RCC 7860 (cell line): ENCODE measurements around the gene RAD52.

Source experiments
- DNase-seq: peaks from one replicate; pipeline ENCODE4 v3.0.0-alpha.2; 2015; ENCODE audit warnings: low spot score
- FAIRE-seq: peaks from 2 replicates; lab custom pipeline; 2012; peaks lifted over from hg19 to GRCh38; lab: Jason Lieb, UNC

The RAD52 gene

DNA sequence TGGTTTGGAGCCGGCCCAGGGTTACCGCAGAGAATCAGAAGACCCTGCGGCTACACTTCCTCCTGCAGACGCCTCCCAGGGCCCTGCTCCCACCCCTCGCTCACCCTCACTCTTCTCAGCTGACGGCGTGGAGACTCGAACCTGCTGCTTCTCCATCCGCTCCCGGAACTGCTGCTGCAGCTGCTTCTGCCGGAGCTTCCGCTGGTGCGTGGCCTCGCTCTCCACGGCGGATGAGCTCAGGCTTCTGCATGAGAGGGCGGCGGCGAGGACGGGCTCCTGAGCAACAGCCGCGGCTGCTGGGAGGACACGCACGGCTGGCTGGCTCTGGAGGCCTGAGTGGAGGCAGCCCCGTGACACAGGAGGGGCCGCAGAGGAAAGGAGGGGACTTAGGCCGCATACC lies 33.3 kb downstream of the RAD52 start:
- DNase-seq, result no peak
- no peak for FAIRE-seq

DNA sequence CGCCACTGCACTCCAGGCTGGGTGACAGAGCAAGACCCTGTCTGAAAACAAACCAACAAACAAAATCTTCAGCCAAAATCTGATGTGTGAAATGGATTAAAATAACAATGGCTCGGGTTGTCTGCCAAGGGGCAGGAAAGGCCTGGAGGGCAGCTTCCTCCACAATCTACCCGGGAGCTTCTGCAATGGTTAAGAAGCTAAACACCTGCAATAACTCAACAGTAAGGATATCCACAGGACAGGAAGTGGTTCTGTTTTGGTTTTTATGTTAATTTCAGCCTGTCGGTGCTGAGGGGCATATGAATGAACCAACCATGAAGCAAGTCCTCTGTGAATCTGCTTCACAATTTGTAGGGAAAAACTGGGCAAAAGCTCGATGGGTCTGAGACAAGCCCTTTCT lies 34.4 kb downstream of the RAD52 start:
- no peak for DNase-seq
- FAIRE-seq, result no peak

DNA sequence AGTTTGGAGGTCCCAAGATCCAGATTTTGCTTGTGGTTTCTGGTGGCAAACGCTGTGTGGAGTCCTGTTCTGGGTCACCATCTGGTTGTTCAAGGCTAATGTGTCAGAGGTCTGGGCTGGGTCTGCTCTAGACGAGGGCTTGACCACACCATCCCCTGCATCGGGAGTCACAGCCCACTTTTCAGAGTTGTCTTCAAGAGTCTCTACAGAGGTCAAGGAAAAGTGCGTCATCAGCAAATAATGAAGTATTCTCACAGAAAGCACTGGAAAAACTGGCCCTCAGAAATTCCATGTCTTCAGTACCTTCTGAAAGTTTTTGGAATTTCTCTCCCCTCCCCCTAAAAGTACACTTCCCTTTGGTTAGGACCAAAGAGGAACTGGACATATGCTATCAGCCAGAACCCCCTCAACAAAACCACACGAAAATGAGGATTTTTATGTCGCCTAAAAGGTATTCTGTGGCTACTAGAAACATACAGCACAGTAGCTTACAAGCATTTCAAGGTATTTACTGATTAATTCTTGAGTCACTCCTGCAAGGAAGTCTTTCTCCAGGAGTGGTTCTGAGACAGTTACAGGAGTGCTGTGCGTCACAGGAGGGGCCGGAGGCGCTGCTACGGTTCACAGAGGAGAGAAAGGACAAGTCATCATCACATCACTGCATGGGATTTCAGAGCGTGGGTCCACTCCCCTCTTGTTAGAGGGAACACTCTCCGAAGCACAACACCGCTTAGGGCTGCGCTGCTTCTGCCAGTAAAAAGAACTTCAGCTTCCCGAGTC lies 35.4 kb downstream of the RAD52 start:
- peak; percentile 97 for DNase-seq
- FAIRE-seq, result peak; percentile 97

DNA sequence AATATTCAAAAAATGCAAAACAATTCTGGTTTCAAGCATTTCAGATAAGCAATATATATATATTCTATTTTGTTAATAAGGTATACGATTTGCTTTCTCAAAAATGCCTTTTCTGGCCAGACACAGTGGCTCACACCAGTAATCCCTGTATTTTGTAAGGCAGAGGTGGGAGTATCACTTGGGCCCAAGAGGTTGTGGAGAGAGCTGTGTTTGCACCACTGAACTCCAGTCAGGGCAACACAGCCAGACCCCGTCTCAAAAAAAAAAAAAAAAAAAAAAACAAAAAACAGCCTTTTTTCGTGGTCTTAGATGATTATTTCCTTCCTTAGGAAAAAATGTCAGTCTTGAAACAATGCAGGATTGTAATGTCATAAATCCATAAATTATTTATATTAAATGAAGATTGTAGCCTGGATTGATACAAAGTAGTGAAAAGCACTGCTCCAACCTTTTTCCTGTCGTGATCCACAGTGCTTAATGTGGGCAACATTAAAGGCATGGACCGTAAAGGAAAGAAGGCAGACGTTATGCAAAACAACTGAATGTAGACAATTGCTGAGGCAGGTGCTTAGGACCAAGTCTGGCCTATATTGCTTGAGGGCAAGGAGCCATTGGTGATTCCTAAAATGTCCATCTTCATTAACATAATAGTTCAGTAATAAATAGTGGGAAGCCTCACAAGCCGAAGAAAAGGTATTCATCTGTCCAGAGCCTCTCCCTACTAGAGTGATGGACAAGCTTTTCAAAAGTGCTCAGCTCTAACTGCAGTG lies 36.8 kb downstream of the RAD52 start:
- FAIRE-seq, result no peak
- DNase-seq, result no peak

DNA sequence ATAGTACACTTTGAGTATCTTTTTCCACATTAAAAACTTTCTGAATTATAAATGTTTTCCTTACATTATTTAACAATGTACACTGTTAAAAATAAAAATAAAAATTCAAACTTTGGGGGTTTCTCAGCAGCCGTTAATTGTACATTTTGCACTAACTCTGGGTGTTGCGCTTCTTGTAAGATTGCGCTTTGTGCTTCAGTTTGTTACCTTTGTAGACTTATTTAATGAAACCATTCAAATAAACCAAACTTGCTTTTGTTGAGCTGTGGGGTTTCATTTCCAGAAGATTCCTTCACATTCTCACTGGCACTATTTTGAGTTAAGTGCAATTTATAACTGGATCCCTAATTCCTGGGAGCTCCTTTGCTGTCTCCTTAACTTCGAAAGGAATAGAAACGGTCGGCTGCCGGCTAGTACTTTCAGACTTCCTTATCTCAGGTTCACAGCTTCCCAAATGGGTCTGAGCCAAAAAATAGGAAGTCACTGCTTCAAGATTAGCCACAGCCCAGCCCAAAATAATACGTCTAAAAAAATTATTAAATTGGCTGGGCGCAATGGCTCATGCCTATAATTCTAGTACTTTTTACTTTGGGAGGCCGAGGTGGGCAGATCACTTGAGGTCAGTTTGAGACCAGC lies 38.2 kb downstream of the RAD52 start:
- FAIRE-seq, result no peak
- DNase-seq, result no peak

DNA sequence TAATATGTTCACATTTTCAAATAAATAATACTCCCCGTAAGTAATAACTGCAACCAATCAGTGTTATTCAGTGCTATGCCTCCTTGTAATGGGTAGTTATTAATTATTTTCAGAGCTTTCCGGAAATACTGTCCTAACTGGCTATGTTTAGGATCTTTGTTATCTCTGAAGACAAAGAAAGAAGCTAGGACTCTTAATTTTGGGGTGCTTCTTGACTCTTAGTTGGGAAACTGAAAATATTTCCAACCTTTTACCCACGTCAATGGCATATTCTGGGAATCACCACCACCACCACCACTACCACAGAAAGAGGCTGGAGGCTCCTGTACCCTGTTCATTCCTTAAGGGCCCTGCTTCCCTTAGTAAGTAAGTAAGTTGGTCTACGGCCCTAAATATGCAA lies 39.1 kb downstream of the RAD52 start:
- FAIRE-seq (no peak), DNase-seq (no peak)

DNA sequence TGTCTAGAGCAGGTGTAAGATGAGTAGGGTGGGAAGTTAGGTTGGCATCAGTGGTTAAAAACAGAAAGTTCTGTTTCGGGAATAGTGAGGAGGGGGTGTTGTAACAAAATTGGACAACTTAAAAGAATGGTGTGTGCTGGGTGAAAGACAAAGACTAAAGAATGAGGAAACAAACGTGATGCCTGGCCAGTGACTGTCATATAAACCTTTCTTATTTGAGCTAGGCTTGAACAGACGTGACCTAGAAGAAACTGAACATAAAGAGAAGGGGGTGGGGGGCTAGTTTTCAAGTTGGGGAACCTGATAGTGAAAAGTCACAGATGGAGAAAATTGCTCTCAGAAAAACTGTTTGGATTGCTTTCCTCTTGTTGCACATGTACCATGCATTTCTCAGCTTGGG lies 39.6 kb downstream of the RAD52 start:
- DNase-seq, result no peak
- FAIRE-seq, result no peak

DNA sequence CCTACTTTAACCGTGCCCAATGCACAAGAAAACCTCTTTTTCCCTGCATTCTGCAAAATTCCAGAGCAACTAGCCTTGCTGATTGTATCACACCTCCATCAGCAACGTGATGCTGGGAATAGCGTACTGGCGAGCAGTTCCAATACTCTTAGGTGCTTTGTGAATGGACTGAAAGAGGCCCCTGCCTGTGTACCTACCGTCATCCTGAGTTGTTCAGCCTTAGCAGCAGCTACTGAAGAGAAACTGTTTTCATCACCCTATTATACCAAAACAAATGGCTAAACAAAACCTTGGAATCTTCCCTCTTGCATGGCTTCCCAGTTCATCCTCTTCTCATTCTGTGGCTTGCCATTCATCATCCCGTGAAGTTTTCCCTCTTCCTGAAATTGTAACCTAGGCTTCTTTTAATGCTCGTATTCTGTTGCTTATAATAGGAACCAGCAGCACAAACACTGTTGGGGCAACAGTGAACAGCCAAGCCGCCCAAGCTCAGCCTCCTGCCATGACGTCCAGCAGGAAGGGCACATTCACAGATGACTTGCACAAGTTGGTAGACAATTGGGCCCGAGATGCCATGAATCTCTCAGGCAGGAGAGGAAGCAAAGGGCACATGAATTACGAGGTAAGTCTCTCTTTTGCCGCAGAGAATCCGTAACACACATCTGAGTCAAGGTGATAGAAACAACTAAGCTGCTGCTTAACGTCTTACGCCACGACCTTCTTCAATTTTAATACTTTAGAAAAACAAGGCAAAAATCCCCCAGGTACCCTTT lies 41.9 kb downstream of the RAD52 start:
- no peak for FAIRE-seq
- no peak for DNase-seq

DNA sequence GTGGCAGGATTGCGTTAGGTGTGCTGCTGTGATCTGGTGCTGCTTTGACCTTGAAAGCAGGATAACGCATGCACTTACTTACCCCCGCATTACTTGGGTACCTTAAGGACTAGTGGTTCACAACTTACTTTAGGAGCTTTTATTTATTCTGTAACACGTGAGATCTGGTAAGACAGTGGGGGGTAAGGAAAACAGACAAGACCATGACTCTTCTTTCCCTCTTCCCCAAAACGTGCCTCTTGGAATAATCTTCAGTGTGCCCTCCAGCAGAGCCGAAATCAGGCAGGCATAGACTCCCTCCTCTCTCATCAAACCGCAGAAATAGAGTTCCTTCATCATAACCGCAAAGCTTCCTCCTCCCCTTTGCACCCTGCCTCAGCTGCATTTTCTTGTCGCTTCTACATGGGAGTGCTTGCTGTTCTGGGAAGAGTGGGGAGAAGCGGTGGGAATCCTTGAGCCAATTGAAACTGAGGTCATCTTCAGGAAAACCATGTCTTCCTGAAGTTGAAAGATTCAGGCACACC lies 43.4 kb downstream of the RAD52 start:
- no peak for FAIRE-seq
- DNase-seq, result no peak

DNA sequence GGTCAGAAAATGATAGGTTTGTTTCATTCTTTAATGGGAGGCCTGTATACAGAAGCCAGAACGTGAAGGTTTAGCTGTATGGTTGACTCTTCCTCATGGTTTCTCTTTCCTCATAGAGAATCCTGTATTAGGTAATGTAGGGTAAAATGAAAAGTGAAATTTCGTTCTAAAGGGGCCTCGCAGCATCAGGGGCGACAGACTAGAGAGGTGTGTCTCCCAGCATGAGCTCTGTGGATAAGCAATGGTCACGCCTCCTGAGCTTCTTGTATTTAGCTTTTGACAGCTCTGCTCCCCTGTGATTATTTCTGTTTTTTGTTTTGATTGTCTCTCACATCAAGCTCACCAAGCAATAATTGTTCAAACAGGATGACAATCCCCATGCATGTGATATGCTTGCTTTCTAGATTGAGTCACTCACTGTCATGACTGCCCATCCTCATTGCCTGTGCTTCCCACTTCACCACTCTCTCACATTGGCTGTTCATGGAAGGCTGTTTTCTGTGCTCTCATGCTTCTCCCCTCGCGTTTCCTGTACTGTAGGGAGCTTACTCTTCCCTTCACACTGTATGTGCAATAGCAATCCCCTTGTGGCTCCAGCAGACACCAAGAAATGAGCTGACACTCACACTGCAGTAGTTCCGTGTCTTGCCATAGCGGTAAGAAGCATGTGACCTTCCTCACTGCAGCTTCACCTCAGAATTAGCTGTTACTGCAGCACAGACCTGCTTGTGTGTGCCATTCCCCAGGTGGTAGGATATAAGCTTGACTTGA lies 44.0 kb downstream of the RAD52 start:
- no peak for FAIRE-seq

DNA sequence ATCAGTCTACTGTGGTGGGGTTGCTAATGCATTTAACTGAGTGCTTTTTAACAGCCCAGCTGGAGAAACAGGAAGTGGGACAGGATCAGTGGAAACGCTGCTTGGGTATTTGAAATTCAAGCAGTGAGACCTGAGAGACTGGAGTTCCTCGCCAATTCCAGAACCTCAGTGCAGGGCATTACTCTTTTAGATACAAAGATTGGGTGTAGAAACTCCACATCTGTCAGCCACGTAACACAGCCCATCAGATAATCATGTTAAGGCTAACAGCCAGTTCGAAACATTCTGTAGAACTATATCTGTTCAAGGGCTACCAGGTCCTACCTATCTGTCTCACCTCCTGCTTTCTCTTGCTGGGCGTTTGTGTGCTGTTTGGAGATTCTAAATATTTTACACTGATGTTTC lies 45.5 kb downstream of the RAD52 start:
- DNase-seq (no peak), FAIRE-seq (no peak)

More for the DNA sequence above, 44.0 kb downstream of the RAD52 start:
- no peak for DNase-seq

DNA sequence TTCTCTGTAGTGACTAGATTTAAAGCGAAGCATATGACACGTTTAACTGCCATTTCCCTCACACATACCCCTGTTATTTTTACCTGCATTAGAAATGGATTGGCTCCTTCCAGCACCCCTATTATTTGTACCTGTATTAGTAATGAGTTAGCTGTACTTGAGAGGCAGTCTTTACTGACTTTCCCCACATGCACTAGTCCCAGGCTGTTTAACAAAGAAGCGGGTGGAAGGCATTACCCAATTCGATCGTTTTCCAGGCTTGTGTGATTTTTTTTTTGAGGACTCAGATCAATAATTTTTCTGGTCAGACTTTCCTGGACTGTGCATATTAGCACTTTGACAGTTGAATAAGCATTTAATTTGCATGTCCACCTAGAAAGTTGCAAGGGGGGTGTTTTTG lies 46.4 kb downstream of the RAD52 start:
- no peak for FAIRE-seq
- no peak for DNase-seq

DNA sequence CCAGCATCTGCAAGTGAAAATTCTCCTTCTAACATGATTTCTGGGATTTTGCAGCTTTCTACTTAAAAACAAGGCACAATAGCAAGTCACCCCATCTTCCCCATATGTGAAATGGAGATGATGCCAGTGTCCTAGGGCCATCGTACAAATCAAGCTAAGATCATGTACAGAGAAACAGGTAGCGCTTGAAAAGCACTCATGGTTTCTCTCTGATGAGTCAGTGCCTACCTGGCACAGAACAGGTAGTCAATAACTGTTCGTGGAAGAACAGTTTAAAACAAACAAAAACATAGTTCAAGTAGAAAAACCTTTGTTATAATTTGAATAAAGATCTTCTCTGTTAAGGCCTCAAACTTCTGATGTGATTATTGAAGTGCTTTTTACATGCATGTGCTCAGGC lies 46.9 kb downstream of the RAD52 start:
- DNase-seq (no peak), FAIRE-seq (no peak)

DNA sequence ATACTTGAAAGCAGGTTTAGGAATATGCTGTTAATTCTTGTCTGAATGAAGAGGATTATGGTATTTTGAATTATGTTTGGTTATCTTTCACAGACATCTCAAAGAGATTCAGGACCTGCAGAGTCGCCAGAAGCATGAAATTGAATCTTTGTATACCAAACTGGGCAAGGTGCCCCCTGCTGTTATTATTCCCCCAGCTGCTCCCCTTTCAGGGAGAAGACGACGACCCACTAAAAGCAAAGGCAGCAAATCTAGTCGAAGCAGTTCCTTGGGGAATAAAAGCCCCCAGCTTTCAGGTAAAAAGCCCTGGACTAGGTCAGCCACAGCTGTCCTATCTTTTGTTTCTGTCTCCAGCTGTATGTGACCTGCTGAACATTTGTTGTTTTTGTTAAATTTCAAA lies 52.1 kb downstream of the RAD52 start:
- DNase-seq (no peak), FAIRE-seq (no peak)

DNA sequence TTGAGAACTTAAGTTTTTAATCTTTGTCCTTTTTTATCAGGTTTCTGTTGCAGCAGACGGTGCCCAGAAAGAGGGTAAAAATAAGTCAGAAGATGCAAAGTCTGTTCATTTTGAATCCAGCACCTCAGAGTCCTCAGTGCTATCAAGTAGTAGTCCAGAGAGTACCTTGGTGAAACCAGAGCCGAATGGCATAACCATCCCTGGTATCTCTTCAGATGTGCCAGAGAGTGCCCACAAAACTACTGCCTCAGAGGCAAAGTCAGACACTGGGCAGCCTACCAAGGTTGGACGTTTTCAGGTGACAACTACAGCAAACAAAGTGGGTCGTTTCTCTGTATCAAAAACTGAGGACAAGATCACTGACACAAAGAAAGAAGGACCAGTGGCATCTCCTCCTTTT lies 53.5 kb downstream of the RAD52 start:
- no peak for DNase-seq
- no peak for FAIRE-seq

DNA sequence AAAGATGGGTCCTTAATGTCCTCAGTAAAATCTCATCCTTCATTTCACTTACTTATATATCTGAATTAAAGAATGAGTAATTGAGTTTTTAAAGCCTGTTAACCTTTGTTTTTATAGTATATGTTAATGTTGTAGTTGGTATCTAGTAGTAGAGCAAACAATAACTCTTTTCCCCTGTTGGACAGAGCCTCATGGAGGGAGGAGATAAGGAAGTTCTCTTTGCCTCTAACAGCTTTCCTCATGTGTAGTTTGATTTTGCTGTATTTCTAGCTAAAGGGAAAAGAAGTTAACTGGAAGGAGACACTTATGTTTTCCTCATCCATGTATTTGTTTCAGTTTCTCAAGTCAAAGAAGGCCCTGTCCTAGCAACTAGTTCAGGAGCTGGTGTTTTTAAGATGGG lies 55.3 kb downstream of the RAD52 start:
- FAIRE-seq, result no peak
- no peak for DNase-seq

DNA sequence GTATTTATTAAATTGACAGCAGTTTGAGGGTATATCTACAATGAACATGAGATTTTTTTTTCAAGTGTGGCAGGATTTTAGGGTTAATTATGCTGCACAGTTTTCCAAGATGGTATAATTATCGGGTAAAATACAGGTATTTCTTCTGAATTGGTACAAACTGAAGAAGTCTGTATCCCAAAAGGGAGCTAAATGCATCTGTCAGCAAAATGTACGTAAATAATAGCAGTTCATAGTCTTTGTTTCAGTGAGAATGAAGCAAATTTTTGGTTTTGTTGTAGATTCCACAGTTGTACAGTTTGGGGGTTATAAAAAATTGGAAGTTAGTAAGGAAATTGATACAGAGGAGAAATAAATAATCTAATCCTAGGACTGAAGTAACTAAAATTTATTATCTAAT lies 63.3 kb downstream of the RAD52 start:
- no peak for DNase-seq

DNA sequence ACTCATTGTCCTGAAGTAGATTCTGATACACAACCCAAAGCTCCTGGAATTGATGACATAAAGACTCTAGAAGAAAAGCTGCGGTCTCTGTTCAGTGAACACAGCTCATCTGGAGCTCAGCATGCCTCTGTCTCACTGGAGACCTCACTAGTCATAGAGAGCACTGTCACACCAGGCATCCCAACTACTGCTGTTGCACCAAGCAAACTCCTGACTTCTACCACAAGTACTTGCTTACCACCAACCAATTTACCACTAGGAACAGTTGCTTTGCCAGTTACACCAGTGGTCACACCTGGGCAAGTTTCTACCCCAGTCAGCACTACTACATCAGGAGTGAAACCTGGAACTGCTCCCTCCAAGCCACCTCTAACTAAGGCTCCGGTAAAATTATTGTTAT lies 63.8 kb downstream of the RAD52 start:
- no peak for FAIRE-seq
- DNase-seq, result no peak

More for the DNA sequence above, 63.3 kb downstream of the RAD52 start:
- FAIRE-seq, result no peak

DNA sequence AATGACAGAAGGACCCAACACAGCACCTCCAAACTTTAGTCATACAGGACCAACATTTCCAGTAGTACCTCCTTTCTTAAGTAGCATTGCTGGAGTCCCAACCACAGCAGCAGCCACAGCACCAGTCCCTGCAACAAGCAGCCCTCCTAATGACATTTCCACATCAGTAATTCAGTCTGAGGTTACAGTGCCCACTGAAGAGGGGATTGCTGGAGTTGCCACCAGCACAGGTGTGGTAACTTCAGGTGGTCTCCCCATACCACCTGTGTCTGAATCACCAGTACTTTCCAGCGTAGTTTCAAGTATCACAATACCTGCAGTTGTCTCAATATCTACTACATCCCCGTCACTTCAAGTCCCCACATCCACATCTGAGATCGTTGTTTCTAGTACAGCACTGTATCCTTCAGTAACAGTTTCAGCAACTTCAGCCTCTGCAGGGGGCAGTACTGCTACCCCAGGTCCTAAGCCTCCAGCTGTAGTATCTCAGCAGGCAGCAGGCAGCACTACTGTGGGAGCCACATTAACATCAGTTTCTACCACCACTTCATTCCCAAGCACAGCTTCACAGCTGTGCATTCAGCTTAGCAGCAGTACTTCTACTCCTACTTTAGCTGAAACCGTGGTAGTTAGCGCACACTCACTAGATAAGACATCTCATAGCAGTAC lies 64.6 kb downstream of the RAD52 start:
- DNase-seq, result no peak
- no peak for FAIRE-seq

DNA sequence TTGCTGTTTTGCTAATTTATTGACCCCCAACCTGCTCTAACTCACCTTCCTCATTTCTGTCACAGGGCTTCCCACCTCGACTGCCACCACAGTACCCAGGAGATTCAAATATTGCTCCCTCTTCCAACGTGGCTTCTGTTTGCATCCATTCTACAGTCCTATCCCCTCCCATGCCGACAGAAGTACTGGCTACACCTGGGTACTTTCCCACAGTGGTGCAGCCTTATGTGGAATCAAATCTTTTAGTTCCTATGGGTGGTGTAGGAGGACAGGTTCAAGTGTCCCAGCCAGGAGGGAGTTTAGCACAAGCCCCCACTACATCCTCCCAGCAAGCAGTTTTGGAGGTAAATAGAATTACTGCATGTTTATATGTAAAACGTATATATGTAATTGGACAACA lies 68.8 kb downstream of the RAD52 start:
- no peak for FAIRE-seq
- no peak for DNase-seq
